ENCODE data around the gene MAN1B1.
A peak's percentile ranks its signal among the peaks of the same experiment; 100 is the strongest.

The MAN1B1 gene

GRCh38 chr9:137086531-137087408 is at the start of gene MAN1B1:
MAN1B1 (plus strand) TSS chr9:137086985; CDS start chr9:137087000, 15 bp downstream.
- DNase-seq, result peak; percentile 100

- no peak for DNase-seq
These were observed 49.8 kb upstream of the MAN1B1 start for GRCh38 chr9:137037035-137037434.

GRCh38 chr9:137037483-137037882 is 49.3 kb upstream of the MAN1B1 start:
- DNase-seq, result no peak

GRCh38 chr9:137038916-137039315 is 47.9 kb upstream of the MAN1B1 start:
- DNase-seq, result no peak

GRCh38 chr9:137039611-137040366 is 47.0 kb upstream of the MAN1B1 start:
- no peak for DNase-seq

- DNase-seq, result no peak
These were observed 46.2 kb upstream of the MAN1B1 start for GRCh38 chr9:137040568-137040967.

GRCh38 chr9:137041124-137041523 is 45.7 kb upstream of the MAN1B1 start:
- no peak for DNase-seq

GRCh38 chr9:137042751-137043727 is 43.7 kb upstream of the MAN1B1 start:
- no peak for DNase-seq

- DNase-seq, result no peak
These were observed 42.7 kb upstream of the MAN1B1 start for GRCh38 chr9:137044037-137044436.

- DNase-seq, result no peak
These were observed 42.1 kb upstream of the MAN1B1 start for GRCh38 chr9:137044502-137045177.

GRCh38 chr9:137045294-137046087 is 41.3 kb upstream of the MAN1B1 start:
- DNase-seq, result peak; percentile 48

- peak; percentile 89 for DNase-seq
These were observed 40.5 kb upstream of the MAN1B1 start, which contains the start of gene NPDC1 for GRCh38 chr9:137046088-137046787. NPDC1 (minus strand) TSS chr9:137046177; CDS start chr9:137045989, 188 bp downstream.

- DNase-seq, result no peak
These were observed 37.9 kb upstream of the MAN1B1 start for GRCh38 chr9:137048655-137049543.

- peak; percentile 73 for DNase-seq
These were observed 37.0 kb upstream of the MAN1B1 start for GRCh38 chr9:137049544-137050449.

- DNase-seq, result no peak
These were observed 36.2 kb upstream of the MAN1B1 start for GRCh38 chr9:137050570-137050969.

- DNase-seq, result no peak
These were observed 35.5 kb upstream of the MAN1B1 start for GRCh38 chr9:137051145-137051724.

- no peak for DNase-seq
These were observed 34.5 kb upstream of the MAN1B1 start for GRCh38 chr9:137052293-137052692.

Data from activated CD4-positive, alpha-beta T cell treated with anti-CD3 and anti-CD28 coated beads, Interleukin-2, amount 50 U/mL, for 16 hours (primary cell).